GM19240 (cell line): ENCODE results near the gene PRKCSH.
A peak's percentile ranks its signal among the peaks of the same experiment; 100 is the strongest.
"Not testable (repeated sequence)": the region's sequence is repeated elsewhere in the genome, so short reads cannot be mapped to it uniquely, and the experiment has no call there.

ENCODE experiments used
- DNase-seq: peaks from one replicate; pipeline ENCODE4 v3.0.0; 2011; ENCODE audit warnings: low spot score; ENCODE audit not compliant: insufficient read length

PRKCSH gene

GRCh38 chr19:11420429-11421370 lies 14.7 kb upstream of the PRKCSH start:
- no peak for DNase-seq

- DNase-seq: peak; percentile 65
Measured at GRCh38 chr19:11421371-11422098, 13.9 kb upstream of the PRKCSH start.

- DNase-seq: peak; percentile 90
Measured at GRCh38 chr19:11422163-11423065, 13.0 kb upstream of the PRKCSH start.

GRCh38 chr19:11423164-11423790 lies 12.2 kb upstream of the PRKCSH start:
- DNase-seq: no peak

- DNase-seq: no peak
Measured at GRCh38 chr19:11423791-11424181, 11.6 kb upstream of the PRKCSH start.

GRCh38 chr19:11425719-11426457 lies 9.5 kb upstream of the PRKCSH start:
- no peak for DNase-seq

GRCh38 chr19:11426656-11427055 lies 8.8 kb upstream of the PRKCSH start:
- DNase-seq: no peak

- DNase-seq: not testable (repeated sequence)
Measured at GRCh38 chr19:11433526-11433925, 1.9 kb upstream of the PRKCSH start.

GRCh38 chr19:11434703-11435056 lies 755 bp upstream of the PRKCSH start:
- no peak for DNase-seq

- DNase-seq: no peak
Measured at GRCh38 chr19:11435833-11436313, 438 bp downstream of the PRKCSH start.

GRCh38 chr19:11437955-11438354 lies 2.5 kb downstream of the PRKCSH start:
- DNase-seq: no peak

GRCh38 chr19:11444059-11444458 lies 8.6 kb downstream of the PRKCSH start:
- DNase-seq: no peak

GRCh38 chr19:11445141-11445540 lies 9.7 kb downstream of the PRKCSH start:
- no peak for DNase-seq

GRCh38 chr19:11446271-11446651 lies 10.8 kb downstream of the PRKCSH start:
- DNase-seq: no peak

- DNase-seq: no peak
Measured at GRCh38 chr19:11446652-11447301, 11.3 kb downstream of the PRKCSH start.

- no peak for DNase-seq
Measured at GRCh38 chr19:11447347-11448262, 12.2 kb downstream of the PRKCSH start.

- no peak for DNase-seq
Measured at GRCh38 chr19:11448410-11448809, 13.0 kb downstream of the PRKCSH start.

- no peak for DNase-seq
Measured at GRCh38 chr19:11448923-11449554, 13.6 kb downstream of the PRKCSH start.
